Measurements from ENCODE around the gene CFAP99. TPM values are rescaled to one million over a fixed set of nuclear protein-coding genes. Genes with fewer than 3 reads are reported as not detected.

The CFAP99 gene
- total and polyA plus RNA-seq, 3 donors from 2014 or later, result 30.5 to 41.2 (median 40.1) TPM

GRCh38 chr4:2406406-2406805 is 12.3 kb upstream of the CFAP99 start:
- TF ChIP-seq, protein P1, sequence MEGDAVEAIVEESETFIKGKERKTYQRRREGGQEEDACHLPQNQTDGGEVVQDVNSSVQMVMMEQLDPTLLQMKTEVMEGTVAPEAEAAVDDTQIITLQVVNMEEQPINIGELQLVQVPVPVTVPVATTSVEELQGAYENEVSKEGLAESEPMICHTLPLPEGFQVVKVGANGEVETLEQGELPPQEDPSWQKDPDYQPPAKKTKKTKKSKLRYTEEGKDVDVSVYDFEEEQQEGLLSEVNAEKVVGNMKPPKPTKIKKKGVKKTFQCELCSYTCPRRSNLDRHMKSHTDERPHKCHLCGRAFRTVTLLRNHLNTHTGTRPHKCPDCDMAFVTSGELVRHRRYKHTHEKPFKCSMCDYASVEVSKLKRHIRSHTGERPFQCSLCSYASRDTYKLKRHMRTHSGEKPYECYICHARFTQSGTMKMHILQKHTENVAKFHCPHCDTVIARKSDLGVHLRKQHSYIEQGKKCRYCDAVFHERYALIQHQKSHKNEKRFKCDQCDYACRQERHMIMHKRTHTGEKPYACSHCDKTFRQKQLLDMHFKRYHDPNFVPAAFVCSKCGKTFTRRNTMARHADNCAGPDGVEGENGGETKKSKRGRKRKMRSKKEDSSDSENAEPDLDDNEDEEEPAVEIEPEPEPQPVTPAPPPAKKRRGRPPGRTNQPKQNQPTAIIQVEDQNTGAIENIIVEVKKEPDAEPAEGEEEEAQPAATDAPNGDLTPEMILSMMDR (IDR thresholded peaks at IDR 0.05), result no peak
- TF ChIP-seq POLR2A (IDR thresholded peaks at IDR 0.05), result no peak
- Histone ChIP-seq H3K4me3 (no peak overlapping the region), H3K27me3 (no peaks in the 10 kb centered on the region), H3K36me3 (ENCODE audit: low read depth, missing control alignments) (no peaks in the 10 kb centered on the region), H3K4me1 (peaks cover 14% of the 10 kb centered on the region), H3K27ac (no peak overlapping the region), H3K9me3 (no peaks in the 10 kb centered on the region)
- intact Hi-C loops (cut with DNase I; ENCODE audit: low total_unique reads), result no loop called here
- DNase-seq, result no peak
- 77 to 82% methylated on average over 10 of the region's 10 CpGs for WGBS, 2 donors

DNA sequence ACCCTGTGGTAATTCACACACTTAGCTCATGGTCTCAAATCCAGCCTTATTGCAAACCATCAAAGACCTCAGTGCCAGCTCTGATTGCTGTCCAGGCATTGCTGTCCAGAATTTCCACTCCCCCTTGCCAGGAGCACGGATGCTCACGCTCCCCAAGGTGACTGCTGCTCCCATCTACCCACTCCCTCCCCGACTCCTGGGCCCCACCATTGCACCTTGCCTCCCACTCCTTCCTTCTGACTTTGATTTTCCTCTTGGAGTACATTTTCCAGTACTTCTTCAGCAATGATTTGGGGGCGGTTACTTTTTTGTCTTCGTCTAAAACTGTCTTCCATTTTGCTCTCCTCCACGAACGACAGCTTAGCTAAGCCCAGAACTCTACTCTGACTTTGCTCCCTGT is 11.8 kb upstream of the CFAP99 start:
- intact Hi-C loops (cut with DNase I; ENCODE audit: low total_unique reads), result no loop called here
- 74 to 86% methylated on average over 7 of the region's 7 CpGs for WGBS, 2 donors
- no peak for TF ChIP-seq POLR2A (IDR thresholded peaks at IDR 0.05)
- TF ChIP-seq, protein P1 (IDR thresholded peaks at IDR 0.05), result no peak
- Histone ChIP-seq H3K9me3 (no peaks in the 10 kb centered on the region), H3K27me3 (no peaks in the 10 kb centered on the region), H3K4me3 (no peak overlapping the region), H3K36me3 (ENCODE audit: low read depth, missing control alignments) (no peaks in the 10 kb centered on the region), H3K27ac (no peak overlapping the region), H3K4me1 (peaks cover 8% of the 10 kb centered on the region)
- DNase-seq, result no peak

GRCh38 chr4:2407991-2408342 is 10.8 kb upstream of the CFAP99 start:
- Histone ChIP-seq H3K36me3 (ENCODE audit: low read depth, missing control alignments) (no peaks in the 10 kb centered on the region), H3K4me1 (peaks cover 10% of the 10 kb centered on the region), H3K9me3 (no peaks in the 10 kb centered on the region), H3K27ac (no peak overlapping the region), H3K27me3 (no peaks in the 10 kb centered on the region), H3K4me3 (no peak overlapping the region)
- 77 to 88% methylated on average over 3 of the region's 3 CpGs for WGBS, 2 donors
- TF ChIP-seq POLR2A (IDR thresholded peaks at IDR 0.05), result no peak
- TF ChIP-seq, protein P1 (IDR thresholded peaks at IDR 0.05), result no peak
- intact Hi-C loops (cut with DNase I; ENCODE audit: low total_unique reads), result no loop called here
- no peak for DNase-seq

DNA sequence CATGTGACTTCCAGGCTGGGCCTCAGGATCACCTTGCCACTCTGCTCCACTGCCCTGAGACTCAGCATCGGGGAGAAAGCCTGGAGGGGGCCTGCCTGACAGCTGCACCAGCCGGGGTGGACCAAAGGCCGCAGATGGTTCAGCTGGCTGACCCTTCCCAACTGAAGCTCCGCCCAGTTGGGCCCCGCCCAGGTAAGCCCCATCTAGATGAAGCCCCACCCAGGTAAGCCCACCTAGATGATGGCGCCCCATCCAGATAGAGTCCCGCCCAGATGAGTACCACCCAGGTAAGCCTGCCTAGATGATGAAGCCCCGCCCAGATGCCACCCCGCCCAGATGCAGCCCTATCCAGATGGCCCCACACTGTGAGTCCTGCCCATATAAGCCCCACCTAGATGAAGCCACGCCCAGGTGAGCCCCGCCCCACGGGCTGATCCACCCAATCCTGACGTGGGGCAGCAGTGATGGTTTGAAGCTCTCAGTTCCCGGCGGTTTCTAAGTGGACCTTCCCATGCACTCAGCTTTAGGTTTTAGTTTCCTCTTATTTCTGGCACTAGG is 10.3 kb upstream of the CFAP99 start:
- DNase-seq, result no peak
- TF ChIP-seq POLR2A (IDR thresholded peaks at IDR 0.05), result no peak
- TF ChIP-seq, protein P1 (IDR thresholded peaks at IDR 0.05), result no peak
- Histone ChIP-seq H3K4me3 (no peak overlapping the region), H3K4me1 (peaks cover 13% of the 10 kb centered on the region), H3K9me3 (no peaks in the 10 kb centered on the region), H3K36me3 (ENCODE audit: low read depth, missing control alignments) (no peaks in the 10 kb centered on the region), H3K27me3 (no peaks in the 10 kb centered on the region), H3K27ac (no peak overlapping the region)
- intact Hi-C loops (cut with DNase I; ENCODE audit: low total_unique reads), result no loop called here
- 74 to 77% methylated on average over 8 to 15 of the region's 15 CpGs for WGBS, 2 donors

- Histone ChIP-seq H3K27me3 (no peaks in the 10 kb centered on the region), H3K4me1 (peaks cover 17% of the 10 kb centered on the region), H3K4me3 (no peak overlapping the region), H3K36me3 (ENCODE audit: low read depth, missing control alignments) (no peaks in the 10 kb centered on the region), H3K27ac (no peak overlapping the region), H3K9me3 (no peaks in the 10 kb centered on the region)
- no peak for DNase-seq
- intact Hi-C loops (cut with DNase I; ENCODE audit: low total_unique reads), result no loop called here
- 74 to 81% methylated on average over 9 to 10 of the region's 10 CpGs for WGBS, 2 donors
- TF ChIP-seq, protein P1 (IDR thresholded peaks at IDR 0.05), result no peak
- TF ChIP-seq POLR2A (IDR thresholded peaks at IDR 0.05), result no peak
Measured at GRCh38 chr4:2408976-2409375, 9.8 kb upstream of the CFAP99 start.
